ENCODE measurements around the gene ITPA. TPM values are rescaled to one million over a fixed set of nuclear protein-coding genes. Genes with fewer than 3 reads are reported as not detected.

ITPA gene
- total RNA-seq, 1 donor from 2014 or later, result 69.3 TPM

Other genes starting within 250 kb of the ITPA start
- 1.3 and 1.8 TPM in 2 replicates for gene GNRH2, start 165.9 kb upstream of the ITPA start, total RNA-seq
- 37.7 and 39.5 TPM in 2 replicates for gene MRPS26, start 163.4 kb upstream of the ITPA start, total RNA-seq
- 0.61 TPM in 1 of 2 replicates, not detected in the other for gene OXT, start 137.9 kb upstream of the ITPA start, total RNA-seq
- not detected in 2 replicates for gene AVP, start 124.8 kb upstream of the ITPA start, total RNA-seq
- gene FASTKD5, start 49.6 kb upstream of the ITPA start, total RNA-seq, result 26.8 and 28.1 TPM in 2 replicates
- 7.6 and 9.0 TPM in 2 replicates for gene UBOX5, start 49.6 kb upstream of the ITPA start, total RNA-seq
- 0.69 and 0.88 TPM in 2 replicates for gene LZTS3, start 35.9 kb upstream of the ITPA start, total RNA-seq
- 54.0 and 55.2 TPM in 2 replicates for gene DDRGK1, start 4.8 kb upstream of the ITPA start, total RNA-seq
- 1.6 and 1.9 TPM in 2 replicates for gene SLC4A11, start 29.7 kb downstream of the ITPA start, total RNA-seq
- 1.9 and 2.1 TPM in 2 replicates for gene DNAAF9, start 198.2 kb downstream of the ITPA start, total RNA-seq